HG03354 (cell line): ENCODE results near the gene FLAD1.
A peak's percentile ranks its signal among the peaks of the same experiment; 100 is the strongest.

Experiments used
- ATAC-seq: cut with Tn5 transposase; IDR thresholded peaks from one replicate; pipeline ENCODE4 v1.9.1; 2021; ENCODE audit warnings: mild to moderate bottlenecking; ENCODE audit not compliant: unreplicated experiment, poor library complexity, severe bottlenecking

FLAD1 gene

DNA sequence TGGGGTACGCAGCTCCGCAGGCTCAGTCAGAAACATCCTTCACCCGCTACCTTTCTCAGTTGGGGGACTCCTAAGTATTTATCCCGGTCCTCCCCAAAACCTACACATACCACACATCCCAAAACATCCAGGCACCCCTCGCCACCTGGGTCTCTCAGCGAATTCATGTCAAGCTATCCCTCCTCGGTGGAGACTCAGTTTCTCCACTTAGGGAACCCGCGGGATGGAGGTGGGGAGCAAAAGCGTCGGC is 18.2 kb downstream of the FLAD1 start:
- no peak for ATAC-seq

DNA sequence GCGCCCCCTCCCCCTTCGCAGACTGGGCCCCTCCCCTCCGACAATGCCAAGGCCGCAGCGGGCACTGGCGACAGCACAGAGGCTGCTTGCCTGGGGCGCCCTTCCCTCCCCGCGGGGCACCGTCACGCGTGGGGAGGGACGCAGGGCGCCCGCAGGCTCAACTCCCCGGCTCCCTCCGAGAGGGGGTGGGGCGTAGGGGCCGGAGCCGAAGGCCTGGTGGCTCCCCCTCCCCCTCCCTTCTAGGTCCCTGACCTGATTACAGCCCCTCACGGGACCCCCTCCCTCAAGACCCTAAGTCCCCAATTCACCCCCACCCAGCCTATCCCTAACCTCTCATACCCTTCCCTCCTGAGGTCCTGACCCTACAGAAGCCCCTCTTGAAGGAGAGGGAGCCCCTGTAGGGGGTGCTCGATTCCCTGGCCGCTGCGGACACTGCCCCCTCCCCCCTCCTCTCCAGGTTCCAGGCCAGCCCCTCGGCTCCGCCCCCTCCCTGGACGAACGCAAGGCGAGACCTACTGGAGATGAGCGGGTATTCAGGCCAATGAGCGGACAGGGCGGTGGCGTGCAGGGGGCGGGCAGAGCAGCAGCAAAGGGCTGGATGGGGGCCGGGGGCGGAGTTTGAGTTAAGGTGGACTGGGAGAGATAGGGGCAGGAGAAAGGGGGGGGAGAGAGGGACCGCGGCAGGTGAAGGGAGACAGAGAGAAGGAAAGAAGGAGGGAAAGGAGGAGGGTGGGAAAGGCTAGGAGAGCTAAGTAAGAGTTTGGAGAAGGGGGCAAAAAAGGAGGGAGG is 18.7 kb downstream of the FLAD1 start:
- ATAC-seq, result peak; percentile 65

DNA sequence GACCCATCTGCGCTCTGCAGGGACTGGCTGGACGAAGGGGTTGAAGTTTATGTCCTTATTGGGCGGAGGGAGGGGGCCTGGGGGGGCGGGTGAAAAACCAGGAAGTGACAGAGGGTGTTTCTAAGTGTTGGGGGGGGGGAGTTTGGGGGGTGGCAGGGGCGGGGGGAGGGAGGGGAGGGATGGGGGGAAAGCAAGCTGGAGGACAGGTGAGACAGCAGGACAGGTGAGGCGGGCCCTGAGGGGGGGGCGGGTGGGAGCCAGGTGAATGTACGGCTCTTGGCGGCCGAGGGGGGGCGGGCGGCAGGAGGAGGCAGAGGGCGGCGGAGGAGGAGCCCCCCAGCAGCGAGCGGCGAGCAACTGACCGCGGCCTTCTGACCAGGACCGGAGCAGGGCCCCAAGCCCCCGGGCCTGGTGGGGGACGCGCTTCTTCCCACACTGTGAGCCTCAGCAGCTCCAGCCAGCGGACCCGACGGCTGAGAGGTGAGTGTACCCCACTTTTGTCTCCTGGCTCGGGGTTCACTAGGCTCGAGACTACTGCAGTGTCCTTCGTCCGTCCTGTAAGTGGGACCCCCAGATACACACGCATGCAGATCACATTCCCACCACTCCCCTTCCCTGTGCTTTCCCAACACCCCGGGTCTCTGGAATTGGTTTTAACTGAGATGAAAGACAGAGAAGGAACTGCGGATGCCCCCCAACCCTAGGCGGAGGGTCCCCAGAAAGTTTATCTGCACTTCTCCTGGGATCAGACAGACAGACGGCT is 19.5 kb downstream of the FLAD1 start, which contains the start of gene ZBTB7B:
TSS of gene ZBTB7B (plus strand) at position 339 of the 763 bp plus-strand sequence. CDS start 11,859 bp downstream, outside the sequence.
- no peak for ATAC-seq

DNA sequence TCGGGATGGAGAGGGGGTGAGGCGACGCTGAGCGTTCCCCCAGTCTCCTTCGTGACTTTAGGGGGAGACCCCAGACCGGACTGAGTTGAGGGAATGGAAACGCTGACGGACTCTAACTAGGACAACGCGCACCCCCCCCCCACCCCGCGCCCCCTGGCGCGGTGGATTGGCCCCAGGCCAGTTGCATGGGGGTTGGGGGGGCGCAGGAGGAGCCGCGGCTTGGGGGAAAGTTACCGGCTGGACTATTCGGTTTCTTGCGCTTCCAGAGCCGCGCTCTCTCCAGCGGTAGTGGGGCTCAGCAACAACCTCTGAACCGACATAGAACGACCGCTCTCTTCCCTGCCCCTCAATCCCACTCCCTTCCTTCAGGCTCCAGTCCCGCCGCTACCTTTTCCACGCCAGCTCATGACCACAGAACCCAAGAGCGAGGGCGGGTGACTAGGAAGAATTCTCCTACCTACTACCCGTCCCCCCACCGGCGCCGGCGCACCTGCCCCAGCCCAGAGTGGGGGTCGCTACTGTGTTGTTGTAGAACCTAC is 20.2 kb downstream of the FLAD1 start:
- no peak for ATAC-seq

DNA sequence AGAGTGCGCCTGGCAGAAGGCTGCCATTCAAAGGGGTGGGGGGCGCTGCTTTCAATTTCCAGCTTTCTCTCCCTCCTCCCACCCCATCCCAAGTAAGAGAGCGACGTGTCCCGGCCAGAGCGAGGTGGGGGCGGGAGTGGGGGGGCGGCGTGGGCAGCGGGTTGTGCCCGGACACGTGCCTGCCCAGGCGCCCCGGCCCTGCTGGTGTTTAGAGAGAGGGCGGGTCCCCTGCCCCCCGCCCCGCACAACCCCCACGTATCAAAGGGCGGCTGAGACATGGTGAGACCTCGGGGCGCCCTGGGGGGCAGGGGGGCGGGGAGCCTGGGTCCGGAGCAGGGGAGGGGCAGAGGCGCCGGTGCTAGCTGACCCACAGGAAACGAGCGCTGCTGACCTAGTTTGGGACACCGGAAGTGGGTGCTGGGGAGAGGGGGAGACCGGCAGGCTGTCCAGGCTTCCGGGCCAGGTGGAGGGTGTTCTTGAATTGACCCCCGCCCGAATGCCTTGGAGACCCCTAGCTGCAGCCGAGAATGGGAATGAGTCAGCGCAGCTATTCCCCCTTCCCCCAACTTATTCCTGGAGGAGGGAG is 20.7 kb downstream of the FLAD1 start:
- no peak for ATAC-seq

DNA sequence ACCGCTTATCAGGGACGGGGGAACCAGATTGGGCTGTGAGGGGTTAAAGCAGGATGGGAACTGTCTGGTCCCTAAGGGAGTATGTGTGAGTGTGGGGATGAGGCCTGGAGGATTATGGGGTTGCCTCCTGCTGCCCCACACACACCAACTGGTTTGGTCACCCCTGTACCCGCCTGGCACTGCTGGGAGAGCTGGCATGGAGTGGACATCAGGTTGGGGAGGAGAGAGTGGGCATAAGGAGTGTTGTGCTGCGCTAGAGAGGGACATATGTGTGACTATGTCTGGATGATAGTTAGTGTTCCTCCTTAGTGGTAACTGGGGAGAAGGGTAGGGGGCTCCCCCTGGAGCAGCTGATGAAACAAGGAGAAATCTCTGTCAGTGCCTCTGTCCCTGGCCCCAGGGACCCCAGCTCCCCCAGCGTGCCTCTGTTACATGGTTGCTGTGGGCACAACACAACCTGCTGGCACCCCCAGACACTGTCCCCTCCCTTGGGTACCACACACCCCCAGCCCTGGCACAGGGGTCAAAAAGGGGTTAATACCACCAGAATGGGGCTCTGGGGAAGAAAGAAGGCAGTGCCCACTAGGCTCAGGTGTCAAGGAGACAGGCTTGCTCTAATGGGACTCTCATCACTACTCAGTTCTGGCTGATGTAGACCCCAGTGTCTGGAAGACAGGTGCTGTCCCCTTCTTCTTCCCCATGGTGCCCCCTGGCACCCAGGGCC is 21.4 kb downstream of the FLAD1 start:
- ATAC-seq, result no peak

DNA sequence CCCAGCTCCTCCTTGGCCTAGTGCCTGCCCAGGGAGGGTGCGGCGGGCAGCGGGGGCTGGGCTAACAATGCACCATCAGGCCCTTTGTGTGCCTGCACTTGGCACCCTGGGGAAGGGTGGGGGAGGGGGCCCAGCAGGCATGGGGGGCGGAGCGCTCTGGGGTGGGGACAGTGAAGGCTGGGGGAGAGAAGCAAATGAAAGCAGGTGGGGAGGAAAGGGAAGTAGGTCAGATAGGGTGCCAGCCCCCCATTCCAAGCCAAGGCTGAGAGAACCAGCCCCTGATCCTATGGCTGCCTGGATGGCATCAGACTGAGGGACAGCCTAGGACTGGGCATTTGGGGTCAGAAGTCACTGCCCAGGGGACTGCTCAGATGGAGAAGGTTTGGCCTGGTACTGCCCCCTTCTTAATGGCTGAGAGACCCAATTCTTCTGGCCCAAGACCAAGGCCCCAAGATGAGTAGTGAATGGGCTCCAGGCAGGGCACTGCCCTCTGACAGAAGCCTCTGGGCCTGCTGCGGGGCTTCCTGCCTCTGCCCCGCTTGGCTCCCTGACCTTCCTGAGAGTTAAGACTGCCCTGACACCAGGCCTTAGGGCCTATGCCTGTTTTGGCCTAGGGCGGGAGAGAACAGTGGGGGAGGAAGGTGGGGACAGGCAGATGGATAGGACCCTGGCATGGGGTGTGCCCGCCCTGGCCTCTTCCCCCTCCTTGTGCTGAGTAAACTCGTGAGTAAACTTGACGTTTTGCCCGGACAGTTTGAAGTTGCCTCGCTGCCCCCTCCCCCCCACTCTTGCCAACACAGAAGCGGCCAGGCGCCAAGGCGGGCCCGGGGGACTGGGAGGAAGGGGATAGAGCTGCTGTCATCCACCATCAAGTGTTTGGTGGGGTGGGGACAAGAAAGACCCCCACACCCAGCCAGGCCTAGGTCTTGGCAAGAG is 22.2 kb downstream of the FLAD1 start:
- no peak for ATAC-seq

DNA sequence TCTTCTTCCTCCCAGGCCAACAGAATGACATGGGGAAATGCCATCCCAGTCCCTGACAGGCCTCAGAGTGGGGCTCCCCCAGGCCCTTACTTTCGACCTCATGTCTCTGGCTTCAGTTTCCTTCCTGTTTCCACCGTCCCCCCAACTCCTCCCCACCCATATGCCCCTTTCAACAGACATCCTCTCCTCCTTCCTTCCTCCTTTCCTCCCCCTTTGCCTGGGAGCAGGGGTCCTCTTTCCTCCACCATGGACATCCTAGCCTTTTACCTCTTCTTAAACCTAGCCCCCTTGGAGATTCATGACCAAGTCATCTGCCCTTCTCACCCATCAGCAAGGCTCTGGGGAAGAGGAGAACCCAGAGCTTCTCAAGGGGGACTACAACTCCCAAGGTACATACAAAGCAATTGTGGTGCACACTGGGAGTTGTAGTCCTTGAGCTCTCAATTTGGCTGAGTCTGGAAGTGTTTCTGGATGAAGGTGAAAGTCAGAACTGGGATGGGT is 23.5 kb downstream of the FLAD1 start:
- no peak for ATAC-seq

DNA sequence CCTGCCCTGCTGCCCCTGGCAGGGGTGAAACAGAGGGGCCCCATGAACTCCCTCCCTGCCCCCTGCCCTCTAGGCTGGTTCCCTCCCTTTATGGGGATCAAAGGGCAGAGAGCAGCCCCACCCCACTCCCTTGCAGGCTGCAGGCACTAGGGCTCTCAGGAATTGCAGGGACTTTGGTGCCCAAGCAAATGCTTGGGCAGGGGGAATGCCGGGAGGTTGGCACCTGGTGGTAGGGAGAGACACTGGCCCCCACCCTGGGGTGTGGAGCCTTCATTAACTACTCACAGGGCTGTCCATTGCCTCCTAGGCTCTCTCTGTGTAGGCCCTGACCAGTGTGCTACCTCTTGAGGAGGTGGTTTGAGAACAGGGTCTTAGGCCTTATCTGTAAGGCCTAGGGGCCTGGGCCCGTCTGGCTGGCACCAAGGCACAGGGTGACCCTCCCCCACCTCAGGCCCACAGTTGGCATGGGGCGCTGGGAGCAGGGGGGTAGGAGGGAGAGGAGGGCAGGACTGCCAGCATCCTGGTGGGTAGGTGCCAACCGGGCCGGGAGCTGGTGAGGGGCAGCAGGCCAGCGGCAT is 24.2 kb downstream of the FLAD1 start:
- no peak for ATAC-seq

DNA sequence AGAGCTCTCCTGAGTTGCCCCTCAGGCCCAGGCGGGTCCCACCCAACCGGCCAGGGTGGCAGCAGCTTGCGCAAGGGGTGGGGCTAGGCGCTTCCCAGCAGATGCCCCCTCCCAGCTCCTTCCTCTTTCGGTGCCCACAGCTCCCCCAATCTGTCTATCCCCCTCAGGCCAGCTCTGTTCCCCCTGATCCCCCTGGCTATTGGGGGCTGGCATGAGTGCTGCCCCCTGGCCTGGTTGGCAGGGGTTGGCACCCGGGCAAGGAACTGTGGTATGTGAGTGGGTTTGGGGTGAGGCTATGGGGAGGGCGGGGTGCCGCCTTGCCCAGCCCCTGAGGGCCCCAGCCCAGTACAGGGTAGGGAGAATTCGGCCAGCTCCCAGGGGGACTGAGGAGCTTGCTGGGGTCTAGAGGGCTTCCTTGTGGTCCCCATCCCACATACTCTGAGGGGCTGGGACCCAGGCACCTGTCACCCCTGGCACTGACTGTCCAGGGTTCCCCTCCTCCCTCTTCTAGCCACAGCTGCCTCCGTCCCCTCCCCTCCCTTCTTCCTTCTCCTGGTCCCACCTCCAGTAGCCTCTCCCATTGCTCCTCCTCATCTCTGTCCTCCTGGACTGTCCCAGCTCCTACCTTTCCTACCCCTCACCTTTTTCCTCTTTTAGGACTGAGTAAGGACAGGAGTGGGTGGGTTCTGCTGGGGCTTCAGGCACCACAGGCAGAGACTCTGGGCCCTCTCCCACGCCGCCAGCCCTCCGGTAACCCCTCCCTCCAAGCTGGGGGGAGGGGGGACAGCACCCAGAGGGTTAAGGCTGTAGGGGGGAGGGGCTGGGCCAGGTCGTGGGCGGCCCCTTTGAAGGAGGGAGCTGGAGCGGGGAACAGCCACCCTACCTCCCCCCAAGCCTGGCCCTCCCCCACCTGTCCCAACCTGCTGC is 25.1 kb downstream of the FLAD1 start:
- ATAC-seq, result no peak

DNA sequence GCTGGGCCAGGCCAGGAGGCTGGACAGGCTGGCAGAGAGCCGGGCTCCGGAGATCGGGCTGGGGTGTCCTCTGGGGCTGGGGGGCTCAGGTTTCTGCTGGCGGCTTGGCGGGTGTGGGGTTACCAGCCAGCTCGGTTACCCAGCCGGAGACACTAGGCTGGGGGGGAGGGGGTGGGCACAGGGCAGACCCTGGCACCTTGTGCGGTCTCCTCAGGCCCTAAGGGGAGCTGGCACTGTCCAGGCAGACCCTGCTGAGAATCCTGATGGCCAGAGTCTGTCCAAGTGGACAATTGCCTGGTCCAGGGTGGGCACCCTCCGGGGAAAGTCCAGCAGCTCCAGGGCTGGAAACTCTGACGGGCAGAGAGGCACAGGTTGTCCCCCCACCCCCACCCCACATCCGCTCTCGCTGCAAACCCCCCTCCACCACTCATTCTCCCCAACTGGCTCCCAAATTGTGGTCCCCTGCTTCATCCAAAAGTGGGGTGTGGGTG is 26.1 kb downstream of the FLAD1 start:
- no peak for ATAC-seq

DNA sequence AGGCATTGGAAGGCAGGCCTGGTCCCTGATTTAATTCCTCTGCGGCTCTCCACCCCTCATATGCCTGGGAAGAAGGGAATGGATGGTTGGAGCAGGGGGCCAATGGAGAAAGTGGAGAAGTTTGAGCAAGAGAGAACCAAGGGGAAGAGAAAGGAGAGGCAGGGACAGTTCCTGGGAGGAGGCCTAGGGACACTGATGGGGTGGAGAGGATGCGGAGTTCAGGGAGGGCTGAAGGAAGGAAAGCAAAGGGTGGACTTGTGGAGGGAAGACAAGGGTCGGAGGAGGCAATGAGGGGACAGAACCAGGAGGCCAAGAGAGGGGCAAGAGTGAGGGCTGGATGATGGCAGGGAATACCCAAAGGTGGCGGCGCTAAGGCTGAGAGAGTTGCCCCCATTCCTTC is 26.6 kb downstream of the FLAD1 start:
- no peak for ATAC-seq

DNA sequence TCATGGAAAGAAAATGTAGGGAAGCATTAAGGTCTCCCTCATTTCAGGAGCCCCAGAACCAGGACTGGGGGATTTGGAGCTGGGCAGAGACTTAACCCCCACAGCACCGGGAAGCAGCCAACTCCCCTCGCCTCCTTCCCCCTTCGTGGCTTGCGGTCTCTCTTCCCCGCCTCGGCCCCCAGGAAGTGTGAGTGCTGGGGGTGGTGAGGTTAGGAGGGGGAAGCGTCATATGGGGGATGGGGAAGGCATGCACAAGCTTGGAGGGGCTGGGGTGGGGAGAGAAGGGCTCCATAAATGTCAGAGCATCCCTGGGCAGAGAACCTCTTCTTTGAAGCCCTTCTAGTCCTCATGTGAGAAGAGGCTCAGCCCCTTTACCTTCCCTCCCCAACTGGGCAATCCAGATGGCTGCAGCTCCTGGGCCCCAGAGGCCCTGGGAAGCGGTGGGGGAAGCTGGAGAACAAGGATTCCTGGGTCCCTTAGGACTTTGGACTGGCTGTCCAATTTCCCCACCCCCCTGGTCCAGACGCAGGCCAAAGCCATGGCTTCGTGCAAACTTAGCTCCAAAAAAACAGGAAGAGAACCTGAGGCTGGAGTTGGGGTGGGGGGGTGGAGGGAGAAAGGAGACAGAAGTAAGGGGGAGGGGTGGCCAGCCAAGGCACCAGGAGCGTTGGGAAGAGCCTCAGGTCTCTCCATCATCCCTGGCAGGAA is 27.2 kb downstream of the FLAD1 start:
- ATAC-seq, result no peak

DNA sequence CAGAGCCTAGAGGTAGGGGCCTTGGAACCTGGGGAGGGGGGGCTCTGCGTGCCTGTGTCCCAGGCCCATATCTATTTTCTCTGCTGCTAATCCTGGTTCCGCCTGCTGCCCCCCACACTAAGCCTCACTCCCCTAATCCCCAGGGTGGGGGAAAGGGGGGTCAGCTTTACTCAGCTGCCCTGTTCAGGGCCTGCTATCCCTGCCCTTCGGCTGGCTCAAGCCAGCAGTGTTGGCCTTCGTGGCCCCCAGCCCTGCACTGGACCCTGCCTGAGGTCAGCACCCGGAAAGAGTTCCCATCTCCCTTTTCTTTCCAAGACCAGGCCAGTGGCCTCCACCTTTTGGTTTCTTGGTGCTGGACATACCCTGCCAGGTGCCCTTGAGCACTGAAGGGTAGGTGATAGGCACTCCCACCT is 27.9 kb downstream of the FLAD1 start:
- no peak for ATAC-seq

DNA sequence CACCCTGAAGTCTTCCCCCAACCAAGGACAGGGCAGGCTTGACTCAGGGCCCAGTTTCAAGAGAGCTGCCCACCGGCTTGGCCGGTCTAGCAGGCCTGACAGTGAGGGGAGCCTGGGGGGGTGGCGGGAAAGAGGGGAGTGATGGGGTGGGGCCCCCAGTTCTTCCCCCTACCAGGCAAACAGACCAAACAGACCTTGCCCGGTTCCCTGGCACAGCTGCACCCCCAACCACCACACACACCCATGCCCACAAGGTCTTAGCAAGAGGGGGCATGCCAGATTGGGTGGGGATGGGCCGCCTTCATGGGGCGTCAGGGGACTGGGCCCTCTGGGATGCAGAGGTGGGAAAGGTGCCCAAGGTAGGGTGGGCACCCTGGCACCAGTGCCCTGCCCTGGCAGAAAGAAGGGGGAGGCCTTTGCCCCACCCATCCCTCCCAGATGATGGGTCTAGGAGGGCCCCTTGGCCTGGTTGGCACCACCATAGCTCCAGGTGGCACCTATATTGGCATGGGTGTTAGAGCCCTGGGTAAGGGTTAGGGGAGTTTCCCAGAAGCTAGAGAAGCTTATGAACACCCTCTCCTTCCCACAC is 28.4 kb downstream of the FLAD1 start:
- ATAC-seq, result no peak

DNA sequence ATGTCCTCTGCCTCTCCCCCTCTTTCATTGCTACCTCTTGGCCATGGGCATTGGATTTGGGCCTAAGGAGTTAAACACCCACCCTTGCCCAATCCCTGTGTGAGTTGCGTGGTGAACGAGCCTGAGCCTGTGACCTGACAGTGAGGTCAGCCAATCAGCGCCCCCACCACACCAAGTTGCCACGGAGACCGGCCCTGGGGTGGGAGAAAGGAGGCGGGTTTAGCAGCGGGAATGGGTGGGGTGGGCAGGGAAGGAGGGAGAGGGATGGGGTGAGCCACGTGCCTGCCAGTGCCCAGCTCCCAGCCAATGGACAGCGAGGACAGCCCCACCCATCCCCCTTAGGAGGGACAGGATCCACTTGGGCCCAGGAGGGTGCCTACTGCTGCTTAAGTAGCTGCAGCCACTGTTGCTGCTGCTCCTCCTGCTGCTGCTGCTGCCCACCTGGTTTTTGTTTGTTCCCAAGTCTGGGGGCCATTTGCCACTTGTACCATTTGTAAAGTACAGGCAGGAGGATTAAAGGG is 28.9 kb downstream of the FLAD1 start:
- ATAC-seq, result no peak
